Adrenal gland (tissue), 12 donors: ENCODE data around the gene KRTAP16-1. TPM values are rescaled to one million over a fixed set of nuclear protein-coding genes. Genes with fewer than 3 reads are reported as not detected.

Source experiments
- DNase-seq, 7 donors: peaks; one replicate each; pipeline ENCODE4 v3.0.0-alpha.2; 2019 to 2020
- H3K27ac ChIP-seq, 5 donors: fragments of 200-600 bp; sonication (generic) in 4 of 5; 1 replicate in 3 of 5; 2 replicates in 2 of 5; pipeline versions ENCODE4 v1.5.1 to v1.8.0; 2016 to 2020; ENCODE audit warnings: mild to moderate bottlenecking in 1 of 5
- H3K27me3 ChIP-seq: fragments of 200-600 bp; 2 replicates; pipeline ENCODE4 v1.8.0; 2021
- H3K36me3 ChIP-seq, 2 donors: fragments of 200-600 bp; replicated peaks in 1 of 2; 1 replicate in 1 of 2; 2 replicates in 1 of 2; pipeline versions ENCODE4 v1.5.1 to v1.8.0; 2018 to 2022
- H3K4me1 ChIP-seq, 2 donors: fragments of 200-600 bp; replicated peaks in 1 of 2; 1 replicate in 1 of 2; 2 replicates in 1 of 2; pipeline versions ENCODE4 v1.5.1 to v1.8.0; 2018 to 2021
- H3K4me3 ChIP-seq, 4 donors: fragments of 200-600 bp; sonication (generic) in 3 of 4; one replicate each; pipeline ENCODE4 v1.5.1; 2016 to 2018
- H3K9me3 ChIP-seq, 3 donors: fragments of 200-600 bp; sonication (generic) in 1 of 3; replicated peaks in 1 of 3; 1 replicate in 2 of 3; 2 replicates in 1 of 3; pipeline versions ENCODE4 v1.5.1 to v1.8.0; 2016 to 2021
- POLR2A ChIP-seq, 2 donors: fragments of 450-650 bp; IDR thresholded peaks; one replicate each; pipeline ENCODE4 v1.6.1; 2017; ENCODE audit warnings: antibody characterized with exemption in 2 of 2, mild to moderate bottlenecking in 2 of 2, moderate library complexity in 1 of 2
- WGBS, 4 donors: extraction: QIAGEN DNeasy Blood & Tissue Kit in 2 of 4; methylation state at CpG; one replicate each; pipeline versions ENCODE4 v1.1.5 to v1.1.7; 2013 to 2017; 5-methylcytosine and 5-hydroxymethylcytosine counted together
- intact Hi-C, 2 donors: fragments of 100-400 bp; cut with DNase I; formaldehyde crosslinking; loops; one replicate each; pipeline versions ENCODE4 v1.14.1 to v1.15.0; 2022 to 2023
- polyA plus RNA-seq, 3 donors: library from polyadenylated mRNA; stranded (reverse); fragments of 200-250 nt in 2 of 3; fragments of 350-450 nt in 1 of 3; fragmentation: Illumina TruSeq in 1 of 3; extraction: RNeasy Lipid Tissue Mini Kit (QIAGEN cat#74804) in 1 of 3; gene quantifications; one replicate each; pipeline ENCODE4 v1.2.3, GENCODE V29; 2013 to 2014
- total RNA-seq, 9 donors: library from RNA; depleted of rRNA in 4 of 9; stranded (reverse); fragments of >200 nt in 4 of 9; fragments of 120-200 nt in 1 of 9; fragmentation: NEBNext Ultra II Directional in 1 of 9; extraction: Animal tissue kit (Norgen Biotek cat#: 25700) in 1 of 9; gene quantifications; one replicate each; pipeline versions ENCODE4 v1.1.0 to v1.2.4, GENCODE V29; 2013 to 2023
- TF ChIP-seq, protein P1 (sequence below), 6 experiments: fragments of 450-650 bp in 4 of 6; fragments of 200-600 bp in 2 of 6; sonication (generic) in 1 of 6; IDR thresholded peaks; 1 replicate in 5 of 6; 2 replicates in 1 of 6; pipeline versions ENCODE4 v1.5.1 to v1.8.0; 2016 to 2021; ENCODE audit warnings: antibody characterized with exemption in 6 of 6, mild to moderate bottlenecking in 2 of 6, moderate library complexity in 1 of 6
- donor health status: healthy with polysubstance abuse.
- donor health status: Bipolar disorder and iron deficiency.
- donor health status: DM: yes; HTN: yes; CAD: no.
- donor health status: DM: no; HTN: no; CAD: no.
- donor health status: DM: no; HTN: no; CAD: no.
- donor health status: DM: yes; HTN: yes; CAD: no.

KRTAP16-1 gene
- total and polyA plus RNA-seq, 12 donors, result not detected

- Histone ChIP-seq H3K27me3 (no peaks in the 10 kb centered on the region), H3K27ac (no peak overlapping the region), H3K9me3 (no peaks in the 10 kb centered on the region), H3K4me3 (no peak overlapping the region), H3K36me3 (no peaks in the 10 kb centered on the region), H3K4me1 (no peaks in the 10 kb centered on the region)
- WGBS, 4 donors, result 81 to 92% (median 86%) methylated on average over 8 to 10 of the region's 10 CpGs
- TF ChIP-seq, protein P1, sequence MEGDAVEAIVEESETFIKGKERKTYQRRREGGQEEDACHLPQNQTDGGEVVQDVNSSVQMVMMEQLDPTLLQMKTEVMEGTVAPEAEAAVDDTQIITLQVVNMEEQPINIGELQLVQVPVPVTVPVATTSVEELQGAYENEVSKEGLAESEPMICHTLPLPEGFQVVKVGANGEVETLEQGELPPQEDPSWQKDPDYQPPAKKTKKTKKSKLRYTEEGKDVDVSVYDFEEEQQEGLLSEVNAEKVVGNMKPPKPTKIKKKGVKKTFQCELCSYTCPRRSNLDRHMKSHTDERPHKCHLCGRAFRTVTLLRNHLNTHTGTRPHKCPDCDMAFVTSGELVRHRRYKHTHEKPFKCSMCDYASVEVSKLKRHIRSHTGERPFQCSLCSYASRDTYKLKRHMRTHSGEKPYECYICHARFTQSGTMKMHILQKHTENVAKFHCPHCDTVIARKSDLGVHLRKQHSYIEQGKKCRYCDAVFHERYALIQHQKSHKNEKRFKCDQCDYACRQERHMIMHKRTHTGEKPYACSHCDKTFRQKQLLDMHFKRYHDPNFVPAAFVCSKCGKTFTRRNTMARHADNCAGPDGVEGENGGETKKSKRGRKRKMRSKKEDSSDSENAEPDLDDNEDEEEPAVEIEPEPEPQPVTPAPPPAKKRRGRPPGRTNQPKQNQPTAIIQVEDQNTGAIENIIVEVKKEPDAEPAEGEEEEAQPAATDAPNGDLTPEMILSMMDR (IDR thresholded peaks at IDR 0.05), result no peak
- no peak for TF ChIP-seq POLR2A (IDR thresholded peaks at IDR 0.05)
- no peak for DNase-seq
- intact Hi-C loops, result loop anchor here in 1 of 2 donors (10.0 kb wide), 2 partner anchors 330 to 420 kb away; no protein-coding TSS in a partner anchor
Observed at GRCh38 chr17:41325126-41325525, 16.0 kb upstream of the KRTAP16-1 start.

DNA sequence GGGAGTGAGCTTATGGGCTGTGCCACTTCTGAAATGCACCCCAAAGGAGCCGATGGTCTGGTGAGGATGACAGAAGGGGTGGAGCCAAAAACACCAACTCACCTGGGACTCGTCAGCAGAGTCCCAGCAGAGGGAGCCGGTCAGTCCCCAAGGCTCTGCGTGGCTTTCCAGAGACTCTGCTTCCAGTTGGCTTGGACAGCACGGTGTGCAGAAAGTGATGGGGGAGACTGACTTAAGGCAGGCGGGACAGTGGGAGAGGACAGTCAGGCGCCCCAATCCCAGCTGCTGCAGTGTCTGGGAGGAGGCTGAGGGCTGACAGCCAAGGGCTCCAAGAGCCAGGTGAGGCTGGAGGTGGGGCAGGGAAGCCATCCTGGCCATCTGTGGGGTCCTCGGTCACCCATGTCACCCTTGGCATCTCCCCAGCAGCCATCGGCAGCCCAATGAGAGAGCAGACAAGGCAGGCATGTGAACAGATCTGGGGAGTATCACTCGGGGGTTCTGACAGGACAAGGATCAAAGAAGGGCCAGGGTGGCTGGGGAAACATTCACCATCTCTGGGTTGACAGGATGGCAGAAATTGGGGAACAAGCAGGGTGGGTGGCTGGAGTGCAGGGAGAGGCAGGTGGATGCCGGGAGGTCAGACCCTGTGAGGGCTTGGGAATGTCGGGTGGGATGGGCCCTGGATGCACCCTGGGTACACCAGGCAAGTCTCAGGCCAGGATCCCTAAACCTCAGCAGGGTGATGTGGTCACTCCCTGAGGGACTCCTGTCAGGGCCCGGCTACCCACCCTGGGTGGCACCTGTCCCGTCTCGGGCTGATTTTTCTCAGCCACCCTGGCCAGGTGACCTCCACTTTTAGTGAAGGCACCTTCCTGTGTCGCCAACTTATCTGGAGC is 15.3 kb upstream of the KRTAP16-1 start:
- 64 to 80% (median 71%) methylated on average over 6 to 16 of the region's 16 CpGs for WGBS, 4 donors
- no peak overlapping the region for H3K27ac ChIP-seq
- no peak overlapping the region for H3K4me3 ChIP-seq
- intact Hi-C loops, result loop anchor here (5.0 to 10.0 kb wide), 3 partner anchors 330 to 420 kb away; no protein-coding TSS in a partner anchor
- no peak for TF ChIP-seq POLR2A (IDR thresholded peaks at IDR 0.05)
- TF ChIP-seq, protein P1 (IDR thresholded peaks at IDR 0.05), result peak in 1 of 6 experiments; percentile 15
- peak in 1 of 7 donors; percentile 9 for DNase-seq
- H3K4me1 ChIP-seq, result no peaks in the 10 kb centered on the region
- no peaks in the 10 kb centered on the region for H3K36me3 ChIP-seq
- peaks cover 0 to 4% (median 0%) of the 10 kb centered on the region in 3 donors for H3K9me3 ChIP-seq
- no peaks in the 10 kb centered on the region for H3K27me3 ChIP-seq

GRCh38 chr17:41322903-41323895 is 14.1 kb upstream of the KRTAP16-1 start:
- H3K4me3 ChIP-seq, result no peak overlapping the region
- H3K27ac ChIP-seq, result no peak overlapping the region
- H3K27me3 ChIP-seq, result no peaks in the 10 kb centered on the region
- no peaks in the 10 kb centered on the region for H3K4me1 ChIP-seq
- intact Hi-C loops, result loop anchor here (5.0 to 10.0 kb wide), 3 partner anchors 332 to 418 kb away; no protein-coding TSS in a partner anchor
- no peaks in the 10 kb centered on the region for H3K36me3 ChIP-seq
- TF ChIP-seq, protein P1 (IDR thresholded peaks at IDR 0.05), result no peak
- TF ChIP-seq POLR2A (IDR thresholded peaks at IDR 0.05), result no peak
- no peak for DNase-seq
- peaks cover 0 to 7% (median 0%) of the 10 kb centered on the region in 3 donors for H3K9me3 ChIP-seq
- 78 to 90% (median 87%) methylated on average over 4 to 11 of the region's 11 CpGs for WGBS, 4 donors
